Inferior parietal cortex (tissue), 1 donor: ENCODE data around the gene GNA12.

Source experiments
- DNase-seq: peaks from one replicate; pipeline ENCODE4 v3.0.0-alpha.2; 2016; ENCODE audit errors: extremely low spot score

Gene GNA12

GRCh38 chr7:2777898-2778535 is 66.1 kb downstream of the GNA12 start:
- no peak for DNase-seq

- DNase-seq = no peak
Measured at GRCh38 chr7:2776401-2776800, 67.7 kb downstream of the GNA12 start.

GRCh38 chr7:2775785-2776184 is 68.3 kb downstream of the GNA12 start:
- DNase-seq = no peak

- DNase-seq = peak; percentile 50
Measured at GRCh38 chr7:2775376-2775775, 68.7 kb downstream of the GNA12 start.

GRCh38 chr7:2774935-2775334 is 69.2 kb downstream of the GNA12 start:
- peak; percentile 45 for DNase-seq

GRCh38 chr7:2774280-2774679 is 69.8 kb downstream of the GNA12 start:
- no peak for DNase-seq

GRCh38 chr7:2773608-2774007 is 70.5 kb downstream of the GNA12 start:
- no peak for DNase-seq

GRCh38 chr7:2771274-2771731 is 72.8 kb downstream of the GNA12 start:
- DNase-seq = no peak

- no peak for DNase-seq
Measured at GRCh38 chr7:2764621-2765020, 79.5 kb downstream of the GNA12 start.

GRCh38 chr7:2763597-2763996 is 80.5 kb downstream of the GNA12 start:
- DNase-seq = no peak

- DNase-seq = no peak
Measured at GRCh38 chr7:2761801-2762497, 82.2 kb downstream of the GNA12 start.

- no peak for DNase-seq
Measured at GRCh38 chr7:2761131-2761624, 82.9 kb downstream of the GNA12 start.

GRCh38 chr7:2760098-2760889 is 83.8 kb downstream of the GNA12 start:
- DNase-seq = peak; percentile 58

- peak; percentile 61 for DNase-seq
Measured at GRCh38 chr7:2759736-2760097, 84.4 kb downstream of the GNA12 start.

GRCh38 chr7:2758673-2759616 is 85.2 kb downstream of the GNA12 start:
- no peak for DNase-seq

GRCh38 chr7:2757904-2758672 is 86.0 kb downstream of the GNA12 start:
- peak; percentile 70 for DNase-seq

- DNase-seq = no peak
Measured at GRCh38 chr7:2757361-2757903, 86.7 kb downstream of the GNA12 start.

GRCh38 chr7:2755531-2755930 is 88.6 kb downstream of the GNA12 start:
- DNase-seq = no peak

GRCh38 chr7:2754912-2755311 is 89.2 kb downstream of the GNA12 start:
- DNase-seq = no peak

- no peak for DNase-seq
Measured at GRCh38 chr7:2754086-2754485, 90.0 kb downstream of the GNA12 start.
